Osteoblast (primary cell): ENCODE results near the gene FRK. TPM values are rescaled to one million over a fixed set of nuclear protein-coding genes. Genes with fewer than 3 reads are reported as not detected.

Source experiments
- DNase-seq: peaks from one replicate; pipeline ENCODE4 v3.0.0; 2011; ENCODE audit warnings: low spot score, mixed read lengths; ENCODE audit not compliant: insufficient read length; ENCODE audit errors: missing footprints
- H2AFZ ChIP-seq: 2 replicates; pipeline ENCODE4 v1.6.0; 2011; ENCODE audit warnings: mild to moderate bottlenecking, low read length
- H3K27ac ChIP-seq: 2 replicates; pipeline ENCODE4 v1.5.1; 2011; ENCODE audit warnings: mild to moderate bottlenecking, low read depth, low read length, moderate library complexity
- H3K27me3 ChIP-seq: 2 replicates; pipeline ENCODE4 v1.6.0; 2012; ENCODE audit warnings: mild to moderate bottlenecking, control low read depth, inconsistent platforms, low read length, moderate library complexity; ENCODE audit not compliant: insufficient read depth
- H3K36me3 ChIP-seq: 2 replicates; pipeline ENCODE4 v1.5.1; 2011; ENCODE audit warnings: mild to moderate bottlenecking, low read length, control low read depth, moderate library complexity; ENCODE audit not compliant: insufficient read depth
- H3K4me1 ChIP-seq: 2 replicates; pipeline ENCODE4 v1.5.1; 2011; ENCODE audit warnings: mild to moderate bottlenecking, low read length, control low read depth, moderate library complexity; ENCODE audit not compliant: insufficient read depth
- H3K4me2 ChIP-seq: 2 replicates; pipeline ENCODE4 v1.6.0; 2011; ENCODE audit warnings: mild to moderate bottlenecking, low read length; ENCODE audit not compliant: insufficient read depth
- H3K4me3 ChIP-seq: fragments of 200-600 bp; sonication (generic); 3 replicates; pipeline ENCODE4 v1.5.1; 2012; ENCODE audit warnings: mild to moderate bottlenecking, low read length, inconsistent platforms; ENCODE audit not compliant: insufficient read depth
- H3K79me2 ChIP-seq: 2 replicates; pipeline ENCODE4 v1.6.0; 2012; ENCODE audit warnings: mild to moderate bottlenecking, low read length, control low read depth, inconsistent platforms; ENCODE audit not compliant: insufficient read depth
- H3K9me3 ChIP-seq: 2 replicates; pipeline ENCODE4 v1.5.1; 2011; ENCODE audit warnings: low read depth, low read length, control low read depth
- H4K20me1 ChIP-seq: 2 replicates; pipeline ENCODE4 v1.6.0; 2012; ENCODE audit warnings: mild to moderate bottlenecking, low read length, control low read depth; ENCODE audit not compliant: insufficient read depth
- CTCF ChIP-seq: IDR thresholded peaks from 2 replicates; pipeline ENCODE4 v1.5.1; 2011; ENCODE audit warnings: mild to moderate bottlenecking, low read depth, low read length, moderate library complexity; ENCODE audit errors: extremely low read depth
- total RNA-seq: library from RNA; depleted of rRNA; stranded (reverse); fragments of >200 nt; gene quantifications from 2 replicates; pipeline ENCODE4 v1.2.3, GENCODE V29; 2012

FRK gene
- total RNA-seq, 1 donor, result 1.1 TPM

GRCh38 chr6:116002756-116003155 lies 57.9 kb downstream of the FRK start:
- Histone ChIP-seq H3K27me3 (no peaks in the 10 kb centered on the region), H3K27ac (no peak overlapping the region), H2AFZ (no peak overlapping the region), H3K36me3 (no peaks in the 10 kb centered on the region), H3K4me2 (no peak overlapping the region), H3K4me1 (no peaks in the 10 kb centered on the region), H3K79me2 (no peaks in the 10 kb centered on the region), H3K9me3 (no peaks in the 10 kb centered on the region), H3K4me3 (no peak overlapping the region), H4K20me1 (no peaks in the 10 kb centered on the region)
- peak; percentile 52 for DNase-seq
- TF ChIP-seq CTCF, result no peak

GRCh38 chr6:115999235-115999634 lies 61.5 kb downstream of the FRK start:
- Histone ChIP-seq H3K36me3 (no peaks in the 10 kb centered on the region), H2AFZ (no peak overlapping the region), H4K20me1 (no peaks in the 10 kb centered on the region), H3K4me3 (no peak overlapping the region), H3K4me2 (no peak overlapping the region), H3K4me1 (no peaks in the 10 kb centered on the region), H3K27me3 (no peaks in the 10 kb centered on the region), H3K79me2 (no peaks in the 10 kb centered on the region), H3K27ac (no peak overlapping the region), H3K9me3 (no peaks in the 10 kb centered on the region)
- no peak for DNase-seq
- TF ChIP-seq CTCF, result no peak

GRCh38 chr6:115997990-115998585 lies 62.6 kb downstream of the FRK start:
- H3K36me3 ChIP-seq, result no peaks in the 10 kb centered on the region
- no peak overlapping the region for H3K27ac ChIP-seq
- DNase-seq, result no peak
- no peaks in the 10 kb centered on the region for H3K27me3 ChIP-seq
- no peaks in the 10 kb centered on the region for H3K4me1 ChIP-seq
- H2AFZ ChIP-seq, result no peak overlapping the region
- no peak overlapping the region for H3K4me2 ChIP-seq
- H3K79me2 ChIP-seq, result no peaks in the 10 kb centered on the region
- no peaks in the 10 kb centered on the region for H4K20me1 ChIP-seq
- no peaks in the 10 kb centered on the region for H3K9me3 ChIP-seq
- H3K4me3 ChIP-seq, result no peak overlapping the region
- no peak for TF ChIP-seq CTCF

GRCh38 chr6:115986026-115986425 lies 74.7 kb downstream of the FRK start:
- TF ChIP-seq CTCF, result no peak

More at GRCh38 chr6:115986026-115986425, 74.7 kb downstream of the FRK start:
- no peak for DNase-seq
- Histone ChIP-seq H3K4me3 (no peak overlapping the region), H2AFZ (no peak overlapping the region), H3K4me1 (no peaks in the 10 kb centered on the region), H4K20me1 (no peaks in the 10 kb centered on the region), H3K79me2 (no peaks in the 10 kb centered on the region), H3K27ac (no peak overlapping the region), H3K27me3 (no peaks in the 10 kb centered on the region), H3K36me3 (no peaks in the 10 kb centered on the region), H3K9me3 (no peaks in the 10 kb centered on the region), H3K4me2 (no peak overlapping the region)
